NCI-H2029 (cell line): ENCODE data around the gene CLCN3.
"Not testable (repeated sequence)": the region's sequence is repeated elsewhere in the genome, so short reads cannot be mapped to it uniquely, and the experiment has no call there.

ENCODE experiments used
- DNase-seq: peaks from one replicate; lab custom pipeline; 2025; lab: John Stamatoyannopoulos, UW

CLCN3 gene

DNA sequence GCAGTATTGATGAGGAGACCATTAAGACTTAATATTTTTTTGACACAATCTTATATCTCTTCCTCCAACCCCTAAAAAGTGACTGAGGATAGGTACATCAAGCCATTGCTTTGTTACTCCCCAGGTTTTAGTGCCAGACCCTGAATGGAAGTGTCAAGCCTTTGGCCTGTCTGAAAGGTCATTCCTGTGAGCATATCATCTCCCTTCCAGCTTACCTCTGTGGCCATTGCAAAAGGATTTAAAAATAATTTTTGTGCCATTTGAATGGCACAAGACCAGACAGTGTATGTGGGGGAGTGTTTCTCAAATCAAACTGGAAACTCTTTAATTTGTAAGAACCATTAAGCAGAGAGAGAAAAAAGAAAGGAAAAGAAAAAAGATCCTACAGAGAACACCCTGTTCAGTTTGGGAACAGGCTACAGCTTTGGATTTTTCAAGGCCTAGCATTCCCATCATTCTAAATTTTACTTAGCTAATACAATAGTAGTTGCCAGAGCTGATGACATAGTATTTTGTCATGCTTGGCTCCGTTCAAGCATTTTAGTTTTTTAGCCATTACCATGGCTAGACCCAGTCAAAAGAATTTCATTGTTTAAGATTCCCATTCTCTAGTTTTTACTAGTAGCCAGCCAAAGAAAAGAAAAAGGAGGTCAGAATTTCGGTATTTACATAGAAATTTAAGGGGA lies 87.7 kb downstream of the CLCN3 start:
- DNase-seq, result no peak

DNA sequence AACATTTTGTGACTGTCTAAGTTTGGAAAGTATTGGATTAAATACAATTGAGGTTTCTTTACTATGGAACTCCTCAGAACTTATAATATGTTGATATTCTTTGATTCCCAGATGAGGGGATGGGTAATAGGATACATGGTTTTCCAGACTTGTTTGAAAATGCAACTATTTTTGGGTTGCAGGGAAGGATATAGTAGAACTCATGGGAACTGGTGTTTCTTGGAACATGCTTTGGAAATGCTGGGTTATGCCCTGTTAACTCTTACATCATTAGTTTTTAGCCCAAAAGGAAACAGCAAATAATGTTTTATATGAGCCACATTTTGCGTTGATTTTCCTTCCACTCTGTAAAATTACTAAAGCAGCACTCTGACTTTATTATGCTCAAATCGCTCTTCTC lies 95.4 kb downstream of the CLCN3 start:
- no peak for DNase-seq

DNA sequence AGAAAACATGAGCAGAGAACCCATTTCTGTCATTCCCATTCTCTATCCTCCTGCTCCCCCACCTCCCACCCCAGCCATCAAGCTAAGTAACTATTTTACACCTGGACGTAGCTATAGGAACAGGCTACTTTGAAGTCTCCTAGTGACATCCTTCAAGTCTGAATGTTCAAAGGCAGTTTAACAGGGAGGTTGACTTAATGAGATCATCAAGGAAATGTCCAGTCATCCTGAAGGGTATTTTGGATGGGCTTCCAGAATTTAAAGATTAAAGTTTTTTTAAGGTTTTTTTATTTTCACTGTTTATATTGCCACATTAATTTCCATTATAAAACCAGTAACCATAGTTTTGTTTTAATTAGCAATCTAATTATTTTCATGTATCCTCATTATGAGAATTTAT lies 96.3 kb downstream of the CLCN3 start:
- no peak for DNase-seq

DNA sequence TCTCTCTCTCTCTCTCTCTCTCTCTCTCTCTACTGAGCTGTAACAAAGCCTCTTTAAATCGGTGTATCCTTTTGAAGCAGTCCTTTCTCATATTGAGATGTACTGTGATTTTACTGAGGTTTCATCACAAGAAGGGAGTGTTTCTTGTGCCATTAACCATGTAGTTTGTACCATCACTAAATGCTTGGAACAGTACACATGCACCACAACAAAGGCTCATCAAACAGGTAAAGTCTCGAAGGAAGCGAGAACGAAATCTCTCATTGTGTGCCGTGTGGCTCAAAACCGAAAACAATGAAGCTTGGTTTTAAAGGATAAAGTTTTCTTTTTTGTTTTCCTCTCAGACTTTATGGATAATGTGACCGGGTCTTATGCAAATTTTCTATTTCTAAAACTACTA lies 100.2 kb downstream of the CLCN3 start:
- no peak for DNase-seq

DNA sequence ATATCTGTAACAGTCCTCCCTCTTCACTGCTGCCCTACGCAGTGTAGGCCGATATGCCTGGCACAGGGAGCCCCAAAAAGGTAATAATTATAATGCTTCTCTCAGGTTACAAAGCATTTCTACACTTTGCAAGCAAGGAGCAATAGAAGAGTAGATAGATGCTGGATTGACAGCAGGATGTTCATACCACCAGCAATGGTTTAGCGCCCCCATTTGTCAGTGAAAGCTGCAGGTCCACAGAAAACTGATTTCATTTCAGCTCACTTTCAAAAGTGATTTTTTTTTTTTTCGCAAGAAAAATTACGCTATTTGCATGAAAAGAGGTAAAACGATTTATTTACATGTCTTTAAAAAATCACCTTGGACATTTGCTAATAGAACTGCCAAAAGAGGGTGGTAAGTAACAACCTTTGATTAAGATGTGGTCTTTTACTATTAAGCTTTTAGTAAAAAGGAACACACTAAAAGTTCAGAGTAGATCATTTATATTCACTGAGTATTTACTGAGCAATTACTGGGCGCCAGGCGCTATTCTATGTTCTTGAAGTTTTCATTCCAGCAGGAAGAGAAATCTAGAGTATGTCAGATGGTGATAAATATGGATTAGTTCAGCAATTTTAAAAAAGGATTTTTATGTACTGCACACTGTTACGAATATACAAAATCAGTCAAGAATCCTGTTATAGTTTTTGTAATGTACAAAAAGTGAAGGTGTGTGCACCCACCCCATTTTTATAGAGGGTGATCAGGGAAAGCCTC lies 103.0 kb downstream of the CLCN3 start:
- no peak for DNase-seq

DNA sequence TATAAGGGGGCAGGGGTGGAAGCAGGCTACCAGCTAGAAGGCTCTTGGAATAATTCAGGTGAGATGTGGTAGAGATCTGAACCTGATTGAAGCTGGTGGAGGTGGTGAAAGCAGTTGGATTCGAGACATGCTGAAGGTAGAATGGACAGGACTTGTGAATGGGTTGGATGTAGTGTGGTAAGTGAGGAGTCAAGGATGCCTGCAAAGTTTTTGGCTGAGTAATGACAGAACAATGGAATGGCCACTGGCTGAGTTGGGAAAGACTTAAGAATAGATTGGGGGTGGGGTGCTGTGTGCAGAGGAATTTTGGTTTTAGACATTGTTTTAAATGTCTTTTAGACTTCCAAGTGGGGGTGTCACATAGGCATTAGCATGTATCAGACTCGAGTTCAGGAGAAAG lies 103.9 kb downstream of the CLCN3 start:
- DNase-seq, result no peak

DNA sequence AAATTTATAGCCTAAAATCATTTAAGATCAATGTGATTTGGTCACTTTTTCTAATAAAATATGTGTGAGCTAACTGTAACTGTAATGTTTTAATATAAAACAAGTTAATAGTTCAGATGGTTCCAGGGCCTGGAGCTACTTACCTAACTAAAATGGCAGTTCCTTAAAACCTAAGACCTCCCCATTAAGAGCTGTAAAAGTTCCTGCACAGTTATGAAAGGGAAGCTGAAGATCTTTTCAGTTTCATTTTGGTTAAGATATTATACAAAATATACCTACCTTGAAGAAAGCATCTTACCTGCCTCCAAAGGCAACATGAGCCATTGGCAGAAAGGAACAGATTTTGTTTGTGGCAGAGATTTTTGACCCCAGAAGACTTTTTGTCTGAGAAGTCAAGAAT lies 107.2 kb downstream of the CLCN3 start:
- no peak for DNase-seq

DNA sequence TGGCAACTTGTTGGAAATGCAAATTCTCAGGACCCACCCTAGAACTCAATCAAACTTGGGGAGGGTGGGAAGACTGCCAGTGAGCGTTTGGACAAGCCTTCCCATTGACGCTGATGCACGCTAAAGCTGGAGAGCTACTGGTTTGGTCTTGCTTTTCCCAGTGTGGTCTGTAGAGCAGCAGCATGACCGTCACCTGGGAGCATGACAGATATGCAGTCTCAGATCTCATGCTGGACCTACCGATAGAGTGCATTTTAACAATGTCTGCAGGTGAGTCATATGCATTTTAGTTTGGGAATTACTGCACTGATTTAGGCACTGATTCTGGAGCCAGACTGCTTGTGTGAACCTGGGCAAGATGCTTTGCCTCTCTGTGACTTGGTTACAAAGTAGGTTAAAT lies 110.2 kb downstream of the CLCN3 start:
- no peak for DNase-seq

DNA sequence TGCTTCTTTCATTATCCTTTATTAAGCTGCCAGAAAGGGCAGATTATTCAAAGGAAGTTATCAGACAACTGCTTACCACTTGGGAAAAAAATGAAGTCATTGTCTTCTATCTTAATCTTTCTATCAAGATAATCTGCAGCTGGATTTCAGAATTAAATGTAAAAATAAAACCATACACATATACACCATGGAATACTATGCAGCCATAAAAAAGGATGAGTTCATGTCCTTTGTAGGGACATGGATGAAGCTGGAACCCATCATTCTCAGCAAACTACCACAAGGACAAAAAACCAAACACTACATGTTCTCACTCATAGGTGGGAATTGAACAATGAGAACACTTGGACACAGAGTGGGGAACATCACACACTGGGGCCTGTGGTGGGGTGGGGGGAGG lies 118.2 kb downstream of the CLCN3 start:
- not testable (repeated sequence) for DNase-seq

DNA sequence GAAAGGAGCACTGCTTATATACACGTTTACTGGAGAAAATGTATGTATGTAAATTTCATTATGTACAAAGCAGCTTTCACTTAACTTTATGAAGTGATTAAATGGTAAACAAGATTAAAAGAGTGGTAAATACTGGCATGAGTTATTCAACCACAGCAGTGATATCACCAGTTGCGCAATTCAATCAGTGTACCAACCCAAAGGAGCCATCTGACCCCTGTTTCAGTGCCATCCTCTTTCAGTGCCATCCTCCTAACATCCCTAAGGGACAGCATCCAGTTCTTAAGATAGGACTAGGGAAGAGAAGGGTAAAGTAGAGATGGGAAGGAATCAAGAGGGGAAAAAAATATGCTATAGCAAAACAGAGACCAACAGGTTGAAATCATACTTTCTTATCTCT lies 121.2 kb downstream of the CLCN3 start:
- DNase-seq, result no peak

DNA sequence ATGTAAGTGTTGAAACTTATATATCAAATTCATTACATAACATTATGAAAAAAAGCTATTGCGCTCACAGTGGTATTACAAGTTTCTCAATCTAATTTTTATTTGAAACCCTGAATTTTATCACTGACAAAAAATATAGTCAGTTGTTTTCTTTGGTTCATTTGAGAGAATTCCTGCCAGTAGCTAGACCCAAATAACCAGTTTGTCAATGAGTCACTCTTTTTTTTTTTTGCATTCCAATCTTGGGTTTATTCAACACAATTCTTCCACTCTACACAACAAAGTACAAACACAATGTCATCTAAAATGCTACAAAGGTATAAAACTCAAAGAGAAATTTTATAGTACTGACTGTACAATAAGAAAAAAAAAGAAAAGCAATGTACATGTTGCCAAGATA lies 124.2 kb downstream of the CLCN3 start:
- DNase-seq, result no peak

DNA sequence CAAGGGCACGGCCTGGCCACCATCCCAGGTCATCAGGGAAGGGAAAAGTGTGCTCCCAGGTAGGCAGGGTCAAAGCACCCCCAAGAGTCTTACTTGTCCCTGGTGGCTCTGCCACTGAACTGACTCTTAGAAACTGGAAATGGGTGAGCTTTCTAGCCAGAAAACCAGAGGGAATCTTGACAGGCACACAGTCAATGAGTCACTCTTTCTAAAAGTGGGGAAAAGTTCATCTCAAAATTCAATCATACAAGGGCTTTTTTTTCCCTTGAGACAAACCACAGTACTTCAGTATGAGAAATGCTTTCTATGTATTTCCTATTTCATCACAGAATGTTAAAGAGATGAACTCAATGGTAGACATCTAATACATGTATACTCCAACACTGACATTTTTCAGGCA lies 124.9 kb downstream of the CLCN3 start:
- DNase-seq, result no peak

DNA sequence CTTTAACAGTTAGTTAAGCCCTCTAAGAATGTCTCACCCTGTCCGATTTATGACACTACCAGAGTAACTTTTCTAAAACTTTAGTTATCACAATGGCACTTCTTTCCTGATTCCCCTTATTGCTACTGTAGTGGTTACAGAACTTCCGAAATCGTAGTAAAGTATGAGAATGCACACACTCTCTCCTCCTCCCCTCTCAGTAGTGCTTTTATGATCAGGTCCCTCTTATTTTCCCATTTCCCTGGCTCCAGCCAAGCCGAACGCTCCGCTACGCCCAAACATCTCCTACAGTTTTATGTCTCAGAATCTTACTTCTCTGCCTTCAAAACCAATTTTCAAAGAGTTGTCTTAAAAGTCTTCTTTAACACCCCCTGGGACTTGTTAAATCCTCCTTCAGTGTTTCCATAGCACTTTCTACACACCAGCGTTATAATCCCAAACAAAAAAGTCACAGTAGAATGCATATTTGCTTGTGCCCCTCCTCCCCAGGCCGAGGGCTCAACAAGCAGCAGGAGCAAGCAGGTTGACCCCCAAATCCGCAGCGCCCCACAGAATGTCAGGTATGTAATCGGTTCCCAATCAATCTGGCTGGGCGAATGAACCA lies 136.7 kb downstream of the CLCN3 start:
- no peak for DNase-seq

DNA sequence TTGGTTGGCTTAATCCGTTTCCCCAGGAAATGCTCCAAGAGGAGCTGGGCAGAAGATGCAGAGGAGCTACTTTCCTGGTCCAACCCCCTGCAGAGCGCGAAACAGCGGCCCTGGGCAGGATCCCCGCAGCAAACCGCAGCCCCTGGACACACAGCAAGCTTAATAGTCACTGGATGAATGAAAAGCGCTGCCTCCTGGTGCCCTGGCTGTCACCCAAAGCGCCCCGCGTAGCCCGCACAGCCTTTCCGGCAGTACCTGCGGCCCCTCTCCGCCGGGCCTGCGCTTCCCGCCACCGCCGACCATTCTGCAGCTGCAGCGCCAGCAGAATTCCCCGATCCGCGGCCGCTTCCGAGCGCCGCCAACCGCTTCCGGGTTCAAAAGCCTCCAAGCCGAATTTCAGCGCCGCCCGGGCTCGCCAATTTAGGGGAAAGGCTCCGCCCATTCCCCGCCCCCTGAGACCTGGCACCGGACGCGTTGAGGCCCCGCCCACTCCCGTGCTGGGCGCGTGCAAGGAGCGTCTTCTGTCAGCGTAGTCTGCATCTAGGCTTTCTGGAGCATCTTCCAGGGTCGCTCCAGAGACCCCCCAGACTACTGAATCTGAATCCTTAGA lies 137.3 kb downstream of the CLCN3 start, which contains the start of gene HPF1:
HPF1 (minus strand) TSS at position 370 of the 610 bp plus-strand sequence; CDS start at position 303, 67 bp downstream.
- peak; percentile 87 for DNase-seq

DNA sequence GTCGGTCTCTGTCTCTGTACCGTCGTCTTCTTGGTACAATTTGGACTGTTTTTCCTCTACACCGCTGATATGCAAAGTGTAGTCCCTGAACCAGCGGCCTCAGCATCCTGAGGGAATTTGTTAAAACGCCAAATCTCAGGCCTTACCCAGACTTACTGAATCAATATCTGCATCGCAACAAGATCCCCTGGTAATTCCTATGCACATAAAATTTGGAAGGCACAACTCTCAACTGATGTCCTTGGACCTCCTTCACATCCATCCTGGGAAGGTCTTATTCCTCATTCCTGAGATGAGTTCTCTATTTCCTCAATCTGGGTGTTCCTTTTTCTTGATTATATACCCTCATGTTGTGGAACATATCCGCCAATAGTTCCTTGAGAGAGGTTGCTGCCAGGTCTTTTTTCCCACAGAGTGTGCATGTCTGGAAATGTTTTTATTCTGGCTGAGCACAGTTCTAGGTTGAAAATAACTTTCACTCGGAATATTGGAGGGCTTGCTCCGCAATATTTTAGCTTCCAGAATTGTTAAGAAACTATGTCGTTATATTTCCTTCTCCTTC lies 138.1 kb downstream of the CLCN3 start:
- DNase-seq, result no peak

DNA sequence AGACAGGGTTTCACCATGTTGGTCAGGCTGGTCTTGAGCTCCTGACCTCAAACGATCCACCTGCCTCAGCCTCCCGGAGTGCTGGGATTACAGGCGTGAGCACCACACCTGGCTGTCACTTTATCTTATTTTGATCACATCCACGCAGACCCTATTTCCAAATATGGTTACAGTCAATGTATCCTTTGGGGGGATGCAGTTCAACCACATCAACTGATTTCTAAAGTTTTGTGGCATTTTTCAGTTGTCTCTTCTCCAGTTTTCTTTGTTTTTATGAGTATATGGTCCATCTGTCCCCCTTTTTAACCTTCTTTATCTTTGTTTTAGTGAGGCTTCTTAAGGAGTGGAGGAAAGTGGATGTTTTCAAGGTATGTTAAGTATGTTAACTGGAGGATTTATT lies 141.5 kb downstream of the CLCN3 start:
- DNase-seq, result no peak

DNA sequence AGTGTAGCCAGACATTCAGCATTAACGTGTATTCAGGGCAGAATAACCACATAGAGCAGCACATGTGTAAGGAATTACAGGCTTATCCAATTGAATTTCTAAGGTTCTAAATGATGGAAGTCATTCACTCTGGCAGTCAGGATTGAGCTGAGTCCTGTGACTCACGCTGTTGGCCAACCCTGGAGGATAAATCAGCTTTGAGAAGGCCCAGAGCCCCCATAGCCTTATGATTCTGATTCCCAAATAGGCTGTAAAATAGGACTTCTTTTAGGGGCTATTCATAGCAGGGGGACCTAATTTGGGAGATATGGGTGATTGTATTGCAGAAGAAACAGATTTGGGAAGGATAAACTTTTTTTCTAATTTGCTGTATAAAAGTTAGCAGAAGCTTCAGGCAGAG lies 145.5 kb downstream of the CLCN3 start:
- no peak for DNase-seq

DNA sequence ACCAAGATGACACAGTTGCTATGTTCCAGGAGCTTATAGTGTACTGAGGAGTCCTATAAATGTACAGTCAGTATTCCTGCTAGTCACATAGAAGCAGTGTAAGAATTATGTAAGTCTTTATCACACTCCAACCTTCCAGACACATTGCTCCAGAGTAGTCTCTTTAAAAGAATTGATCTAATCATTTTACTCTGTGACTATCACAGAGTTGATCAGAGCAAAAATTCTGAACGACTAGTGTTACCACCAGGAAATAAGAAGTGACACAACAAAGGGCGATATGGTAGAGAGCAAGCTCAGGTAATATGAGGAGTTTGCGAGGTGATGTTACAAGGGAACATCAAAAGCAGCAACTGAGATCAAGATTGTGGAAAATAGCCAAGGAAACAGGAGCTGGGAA lies 146.4 kb downstream of the CLCN3 start:
- DNase-seq, result no peak

DNA sequence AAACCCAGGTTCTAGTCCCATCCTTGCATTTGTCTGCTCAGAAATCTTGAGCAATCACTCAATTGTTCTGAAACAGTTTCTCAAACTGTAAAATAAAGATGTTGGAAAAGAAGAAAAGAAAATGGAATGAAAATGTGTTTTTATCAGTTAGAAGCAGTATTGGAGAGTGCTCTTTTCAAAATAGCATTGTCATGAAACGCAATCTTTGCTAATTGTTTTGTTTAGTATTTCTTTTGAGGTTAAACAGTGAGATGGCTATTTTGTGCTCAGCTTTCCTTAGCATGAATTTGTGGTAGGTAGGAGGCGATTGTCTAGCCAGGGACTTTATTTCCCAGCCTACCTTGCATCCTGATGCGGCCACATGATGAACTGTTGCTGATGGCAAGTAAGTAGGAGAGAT lies 148.0 kb downstream of the CLCN3 start:
- no peak for DNase-seq

DNA sequence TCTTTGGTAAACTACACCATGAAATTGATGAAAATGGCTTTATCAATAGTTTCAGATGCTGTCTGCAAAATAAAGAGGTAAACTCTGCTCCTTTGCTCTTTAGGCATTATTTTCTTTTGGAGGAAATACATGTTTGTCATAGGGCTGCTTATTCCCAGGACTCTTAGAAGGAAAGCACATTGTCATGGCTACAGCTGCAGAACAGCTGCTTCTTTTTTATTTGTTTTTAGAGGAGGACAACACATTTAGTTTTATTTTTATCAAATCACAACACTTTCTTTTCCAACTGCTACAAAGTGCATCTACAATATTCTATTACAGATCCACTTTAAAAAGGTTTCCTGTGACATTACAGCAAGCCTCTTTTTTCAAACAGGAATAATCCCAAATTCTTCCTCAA lies 150.0 kb downstream of the CLCN3 start:
- DNase-seq, result no peak

DNA sequence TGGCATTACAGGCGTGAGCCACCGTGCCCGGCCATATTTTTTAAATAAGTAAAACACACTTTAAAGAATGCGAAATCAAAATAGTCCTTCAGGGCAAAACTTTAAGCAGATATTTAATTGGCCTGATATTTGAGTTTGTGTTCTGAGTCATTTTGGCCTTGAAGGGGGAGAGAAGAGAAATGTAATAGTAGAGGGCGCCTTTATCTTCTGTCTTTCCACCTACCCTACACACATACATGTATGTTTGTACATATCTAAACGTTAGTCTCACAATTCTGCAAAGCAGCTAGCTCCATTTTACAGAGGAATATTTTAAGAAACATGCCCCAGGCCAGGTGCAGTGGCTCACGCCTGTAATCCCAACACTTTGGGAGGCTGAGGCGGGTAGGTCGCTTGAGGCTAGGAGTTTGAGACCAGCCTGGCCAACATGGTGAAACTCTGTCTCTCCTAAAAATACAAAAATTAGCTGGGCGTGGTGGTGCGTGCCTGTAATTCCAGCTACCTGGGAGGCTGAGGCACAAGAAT lies 151.2 kb downstream of the CLCN3 start:
- DNase-seq, result not testable (repeated sequence)
